ENCODE data around the gene PRIM1.
"Not testable (repeated sequence)": the region's sequence is repeated elsewhere in the genome, so short reads cannot be mapped to it uniquely, and the experiment has no call there.

The PRIM1 gene

DNA sequence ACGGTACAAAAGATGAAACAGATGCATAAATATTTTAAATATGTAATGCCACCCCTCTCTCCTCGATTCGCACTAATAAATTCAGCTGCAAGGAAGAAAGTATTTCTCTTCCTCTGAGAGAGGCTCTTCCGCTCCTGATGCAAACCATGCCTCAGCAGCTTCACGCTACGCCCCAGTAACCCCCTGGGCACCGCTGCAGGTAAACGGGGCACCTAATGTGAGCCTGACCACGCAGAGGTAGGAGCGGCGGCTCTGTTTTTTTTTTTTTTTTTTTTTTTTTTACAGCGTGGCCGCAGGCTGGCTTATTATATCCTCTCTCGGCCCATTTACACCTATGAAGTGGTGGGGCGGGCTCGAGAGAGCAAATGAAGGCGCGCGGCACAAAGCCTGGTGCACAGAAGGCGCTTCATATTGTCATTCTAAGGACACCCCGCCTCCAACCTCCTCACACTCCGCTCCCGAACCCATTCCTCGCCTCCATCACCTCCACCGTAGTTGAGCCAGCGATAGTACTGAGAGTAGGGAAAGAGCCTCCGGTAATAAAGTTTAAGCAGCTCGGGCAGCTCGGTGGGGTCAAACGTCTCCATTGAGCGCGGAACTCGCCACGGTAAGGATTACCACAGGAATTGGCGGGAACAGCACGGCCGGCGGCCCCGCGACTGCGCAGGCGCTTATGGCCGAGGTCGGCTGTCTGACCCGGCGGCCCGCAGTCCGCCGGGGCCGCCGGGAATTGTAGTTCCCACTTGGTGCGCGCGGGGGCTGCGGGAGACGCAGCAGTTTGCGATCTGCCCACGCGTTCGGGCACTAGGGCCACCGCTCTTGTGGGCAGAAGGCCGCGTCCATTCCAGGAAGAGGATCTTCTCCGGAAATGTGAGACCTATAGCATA is at the start of gene PRIM1:
Gene PRIM1, minus strand, starts transcription at position 612 of the 887 bp plus-strand sequence. Its CDS starts 25 bp downstream, at position 587.
- peaks cover 36% of the 10 kb centered on the region for H3K36me3 Mint-ChIP-seq
- CTCF ChIA-PET, result interaction anchor here (0.9 kb wide), 1 partner anchor 245 kb away, joined by 3 read pairs; no protein-coding TSS in a partner anchor
- H3K27ac Mint-ChIP-seq, result peak within 1 kb of the TSS; percentile 98
- H3K4me1 Mint-ChIP-seq, result peaks cover 50% of the 10 kb centered on the region
- no peaks in the 10 kb centered on the region for H3K27me3 Mint-ChIP-seq
- H3K9me3 Mint-ChIP-seq, result no peaks in the 10 kb centered on the region
- peak; percentile 91 for DNase-seq
- peak within 1 kb of the TSS; percentile 96 for H3K4me3 Mint-ChIP-seq

DNA sequence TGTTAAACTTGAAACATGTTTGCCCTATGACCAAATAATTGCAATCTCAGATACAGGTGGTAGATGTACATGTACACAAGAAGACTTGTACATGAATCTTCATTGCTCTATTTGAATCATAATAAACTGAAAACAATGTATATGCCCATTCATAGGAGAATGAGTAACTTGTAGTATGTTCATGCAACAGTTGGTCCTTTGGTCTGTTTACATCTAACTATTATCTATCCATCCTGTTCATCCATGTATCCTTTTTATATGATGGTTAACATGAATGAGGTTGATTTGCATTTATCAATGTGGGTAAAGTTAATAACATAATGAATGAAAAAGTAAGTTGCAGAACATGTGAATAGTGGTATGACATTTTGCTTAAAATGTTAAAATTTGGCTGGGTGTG is 48.1 kb upstream of the PRIM1 start:
- no peak overlapping the region for H3K27ac Mint-ChIP-seq
- H3K36me3 Mint-ChIP-seq, result no peaks in the 10 kb centered on the region
- no peaks in the 10 kb centered on the region for H3K9me3 Mint-ChIP-seq
- CTCF ChIA-PET, result no interaction called here
- H3K4me3 Mint-ChIP-seq, result no peak overlapping the region
- no peaks in the 10 kb centered on the region for H3K4me1 Mint-ChIP-seq
- no peak for DNase-seq
- no peaks in the 10 kb centered on the region for H3K27me3 Mint-ChIP-seq

- CTCF ChIA-PET, H3K4me1 Mint-ChIP-seq, H3K27me3 Mint-ChIP-seq, H3K4me3 Mint-ChIP-seq, H3K27ac Mint-ChIP-seq, H3K9me3 Mint-ChIP-seq, H3K36me3 Mint-ChIP-seq, DNase-seq: not testable (repeated sequence)
These were observed 47.2 kb upstream of the PRIM1 start for GRCh38 chr12:56799345-56799744.

DNA sequence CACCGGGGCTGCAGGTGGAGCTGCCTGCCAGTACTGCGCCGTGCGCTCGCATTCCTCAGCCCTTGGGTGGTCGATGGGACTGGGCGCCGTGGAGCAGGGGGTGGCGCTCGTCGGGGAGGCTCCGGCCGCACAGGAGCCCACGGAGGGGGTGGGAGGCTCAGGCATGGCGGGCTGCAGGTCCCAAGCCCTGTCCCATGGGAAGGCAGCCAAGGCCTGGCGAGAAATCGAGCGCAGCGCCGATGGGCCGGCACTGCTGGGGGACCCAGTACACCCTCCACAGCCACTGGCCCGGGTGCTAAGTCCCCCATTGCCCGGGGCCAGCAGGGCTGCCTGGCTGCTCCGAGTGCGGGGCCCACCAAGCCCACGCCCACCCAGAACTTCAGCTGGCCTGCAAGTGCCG is 43.7 kb upstream of the PRIM1 start:
- H3K9me3 Mint-ChIP-seq, DNase-seq, H3K36me3 Mint-ChIP-seq, H3K27me3 Mint-ChIP-seq, H3K4me3 Mint-ChIP-seq, CTCF ChIA-PET, H3K4me1 Mint-ChIP-seq, H3K27ac Mint-ChIP-seq: not testable (repeated sequence)

DNA sequence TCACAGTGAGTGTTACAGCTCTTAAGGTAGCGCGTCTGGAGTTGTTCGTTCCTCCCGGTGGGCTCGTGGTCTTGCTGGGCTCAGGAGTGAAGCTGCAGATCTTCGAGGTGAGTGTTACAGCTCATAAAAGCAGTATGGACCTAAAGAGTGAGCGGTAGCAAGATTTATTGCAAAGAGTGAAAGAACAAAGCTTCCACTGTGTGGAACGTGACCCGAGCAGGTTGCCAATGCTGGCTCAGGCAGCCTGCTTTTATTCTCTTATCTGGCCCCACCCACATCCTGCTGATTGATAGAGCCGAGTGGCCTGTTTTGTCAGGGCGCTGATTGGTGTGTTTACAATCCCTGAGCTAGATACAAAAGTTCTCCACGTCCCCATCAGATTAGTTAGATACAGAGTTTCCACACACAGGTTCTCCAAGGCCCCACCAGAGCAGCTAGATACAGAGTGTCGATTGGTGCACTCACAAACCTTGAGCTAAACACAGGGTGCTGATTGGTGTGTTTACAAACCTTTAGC is 43.0 kb upstream of the PRIM1 start:
- H3K27me3 Mint-ChIP-seq, H3K36me3 Mint-ChIP-seq, H3K9me3 Mint-ChIP-seq, H3K27ac Mint-ChIP-seq, DNase-seq, H3K4me1 Mint-ChIP-seq, CTCF ChIA-PET: not testable (repeated sequence)
- peak overlapping the region; percentile 19 for H3K4me3 Mint-ChIP-seq

- H3K27me3 Mint-ChIP-seq, H3K4me3 Mint-ChIP-seq, DNase-seq, H3K27ac Mint-ChIP-seq, H3K36me3 Mint-ChIP-seq, H3K9me3 Mint-ChIP-seq, H3K4me1 Mint-ChIP-seq, CTCF ChIA-PET: not testable (repeated sequence)
These were observed 41.0 kb upstream of the PRIM1 start for GRCh38 chr12:56793124-56793523.

- CTCF ChIA-PET, result no interaction called here
- Mint-ChIP-seq H3K4me3 (no peak overlapping the region), H3K9me3 (peaks cover 3% of the 10 kb centered on the region), H3K36me3 (no peaks in the 10 kb centered on the region), H3K27me3 (no peaks in the 10 kb centered on the region), H3K27ac (no peak overlapping the region), H3K4me1 (no peaks in the 10 kb centered on the region)
- no peak for DNase-seq
These were observed 40.6 kb upstream of the PRIM1 start for GRCh38 chr12:56792678-56793077.

DNA sequence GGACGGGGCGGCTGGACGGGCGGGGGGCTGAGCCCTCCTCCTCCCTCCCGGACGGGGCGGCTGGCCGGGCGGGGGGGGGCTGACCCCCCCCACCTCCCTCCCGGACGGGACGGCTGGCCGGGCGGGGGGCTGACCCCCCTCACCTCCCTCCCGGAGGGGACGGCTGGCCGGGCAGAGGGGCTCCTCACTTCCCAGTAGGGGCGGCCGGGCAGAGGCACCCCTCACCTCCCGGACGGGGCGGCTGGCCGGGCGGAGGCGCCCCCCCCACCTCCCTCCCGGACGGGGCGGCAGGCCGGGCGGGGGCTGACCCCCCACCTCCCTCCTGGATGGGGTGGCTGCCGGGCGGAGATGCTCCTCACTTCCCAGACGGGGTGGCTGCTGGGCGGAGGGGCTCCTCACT is 37.3 kb upstream of the PRIM1 start:
- H3K4me3 Mint-ChIP-seq, CTCF ChIA-PET: not testable (repeated sequence)

GRCh38 chr12:56787498-56787897 is 35.4 kb upstream of the PRIM1 start:
- Mint-ChIP-seq H3K4me3 (no peak overlapping the region), H3K9me3 (peaks cover 3% of the 10 kb centered on the region), H3K36me3 (no peaks in the 10 kb centered on the region), H3K27ac (no peak overlapping the region), H3K27me3 (no peaks in the 10 kb centered on the region), H3K4me1 (no peaks in the 10 kb centered on the region)
- DNase-seq, result no peak
- CTCF ChIA-PET, result no interaction called here

More for the DNA sequence above, 37.3 kb upstream of the PRIM1 start:
- H3K36me3 Mint-ChIP-seq, H3K27ac Mint-ChIP-seq, H3K4me1 Mint-ChIP-seq, DNase-seq, H3K9me3 Mint-ChIP-seq, H3K27me3 Mint-ChIP-seq: not testable (repeated sequence)

DNA sequence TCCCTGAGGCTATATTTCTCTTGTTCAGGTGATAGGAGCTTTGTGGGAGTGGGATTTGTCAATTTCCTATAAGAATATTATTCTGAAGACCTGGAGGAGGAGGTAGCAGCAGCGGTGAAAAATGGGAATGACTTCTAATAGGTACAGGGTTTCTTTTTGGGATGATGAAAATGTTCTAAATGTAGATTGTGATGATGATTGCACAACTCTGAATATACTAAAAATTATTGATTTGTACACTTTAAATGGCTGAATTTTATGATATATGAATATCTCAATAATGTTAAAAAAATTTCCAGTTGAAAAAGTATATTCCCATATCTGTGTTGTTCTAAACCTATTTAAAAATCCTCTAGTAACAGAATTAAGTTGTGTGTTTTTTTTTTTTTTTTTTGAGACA is 33.8 kb upstream of the PRIM1 start:
- Mint-ChIP-seq H3K4me3 (no peak overlapping the region), H3K4me1 (no peaks in the 10 kb centered on the region), H3K36me3 (no peaks in the 10 kb centered on the region), H3K9me3 (peaks cover 3% of the 10 kb centered on the region), H3K27ac (no peak overlapping the region), H3K27me3 (no peaks in the 10 kb centered on the region)
- CTCF ChIA-PET, result no interaction called here
- no peak for DNase-seq

DNA sequence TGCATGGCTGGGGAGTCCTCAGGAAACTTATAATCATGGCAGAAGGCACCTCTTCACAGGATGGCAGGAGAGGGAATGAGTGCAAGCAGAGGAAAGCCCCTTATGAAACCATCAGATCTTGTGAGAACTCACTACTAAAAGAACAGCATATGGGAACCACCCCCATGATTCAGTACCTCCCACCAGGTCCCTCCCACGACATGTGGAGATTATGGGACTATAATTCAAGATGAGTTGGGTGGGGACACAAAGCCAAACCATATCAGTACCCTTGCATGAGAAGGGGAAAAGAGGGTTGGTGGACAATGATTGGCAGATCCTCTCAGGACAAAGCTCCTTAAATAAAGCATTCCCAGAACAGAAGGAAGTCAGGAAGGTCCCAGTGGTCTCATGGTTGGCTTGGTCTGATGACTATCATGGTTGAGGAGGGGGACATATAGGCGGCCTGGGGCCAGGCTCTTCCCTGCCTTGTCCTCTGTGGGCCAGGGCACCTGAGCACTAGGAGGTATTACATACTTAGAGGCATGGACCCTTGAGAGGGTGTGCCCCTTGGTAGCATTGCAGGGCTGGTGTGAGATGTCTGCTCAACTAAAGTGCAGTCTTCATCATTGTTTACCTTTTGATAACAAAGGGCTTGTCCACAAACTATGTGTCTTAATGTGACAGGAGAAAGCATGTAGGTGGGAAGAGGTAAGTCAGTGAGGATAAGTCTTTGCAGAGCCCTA is 33.2 kb upstream of the PRIM1 start:
- CTCF ChIA-PET, result no interaction called here
- H3K4me1 Mint-ChIP-seq, result no peaks in the 10 kb centered on the region
- H3K27me3 Mint-ChIP-seq, result no peaks in the 10 kb centered on the region
- peaks cover under 1% of the 10 kb centered on the region for H3K9me3 Mint-ChIP-seq
- no peak for DNase-seq
- no peaks in the 10 kb centered on the region for H3K36me3 Mint-ChIP-seq
- H3K4me3 Mint-ChIP-seq, result no peak overlapping the region
- no peak overlapping the region for H3K27ac Mint-ChIP-seq

- H3K27me3 Mint-ChIP-seq, result no peaks in the 10 kb centered on the region
- H3K36me3 Mint-ChIP-seq, result no peaks in the 10 kb centered on the region
- DNase-seq, result no peak
- no peaks in the 10 kb centered on the region for H3K4me1 Mint-ChIP-seq
- H3K27ac Mint-ChIP-seq, result no peak overlapping the region
- no peaks in the 10 kb centered on the region for H3K9me3 Mint-ChIP-seq
- H3K4me3 Mint-ChIP-seq, result no peak overlapping the region
- CTCF ChIA-PET, result no interaction called here
These were observed 29.6 kb upstream of the PRIM1 start for GRCh38 chr12:56781726-56782125.

DNA sequence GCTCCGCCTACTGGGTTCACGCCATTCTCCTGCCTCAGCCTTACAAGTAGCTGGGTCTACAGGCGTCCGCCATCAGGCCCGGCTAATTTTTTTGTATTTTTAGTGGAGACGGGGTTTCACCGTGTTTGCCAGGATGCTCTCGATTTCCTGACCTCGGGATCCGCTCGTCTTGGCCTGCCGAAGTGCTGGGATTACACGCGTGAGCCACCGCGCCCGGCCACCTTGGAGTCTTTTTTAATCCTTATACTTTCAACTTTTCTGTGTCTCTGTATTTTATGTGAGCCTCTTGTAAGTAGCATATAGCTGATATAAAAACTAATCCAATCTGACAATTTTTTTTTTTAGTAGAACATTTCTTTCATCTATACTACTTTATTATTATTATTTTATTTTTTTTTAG is 26.6 kb upstream of the PRIM1 start:
- no peak for DNase-seq
- CTCF ChIA-PET, result no interaction called here
- H3K27me3 Mint-ChIP-seq, result no peaks in the 10 kb centered on the region
- no peaks in the 10 kb centered on the region for H3K9me3 Mint-ChIP-seq
- no peaks in the 10 kb centered on the region for H3K4me1 Mint-ChIP-seq
- H3K27ac Mint-ChIP-seq, result no peak overlapping the region
- H3K36me3 Mint-ChIP-seq, result no peaks in the 10 kb centered on the region
- no peak overlapping the region for H3K4me3 Mint-ChIP-seq

DNA sequence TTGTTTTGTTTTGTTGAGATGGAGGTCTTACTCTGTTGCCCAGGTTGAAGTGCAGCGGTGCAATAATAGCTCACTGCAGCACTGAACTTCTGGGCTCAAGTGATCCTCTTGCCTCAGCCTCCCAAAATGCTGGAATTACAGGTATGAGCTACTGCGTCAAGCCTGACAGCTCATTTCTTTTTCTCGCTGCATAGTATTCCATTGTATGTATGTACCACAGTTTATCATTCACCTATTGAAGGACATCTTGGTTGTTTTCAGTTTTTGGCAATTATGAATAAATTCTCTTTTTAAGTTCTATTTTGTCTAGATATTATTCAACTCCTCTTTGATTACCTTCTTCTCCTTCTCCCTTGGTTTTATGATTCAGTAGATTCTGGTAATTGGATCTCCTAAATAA is 24.5 kb upstream of the PRIM1 start:
- Mint-ChIP-seq H3K4me3 (no peak overlapping the region), H3K27ac (no peak overlapping the region), H3K27me3 (no peaks in the 10 kb centered on the region), H3K4me1 (no peaks in the 10 kb centered on the region), H3K9me3 (no peaks in the 10 kb centered on the region), H3K36me3 (no peaks in the 10 kb centered on the region)
- CTCF ChIA-PET, result no interaction called here
- no peak for DNase-seq

- CTCF ChIA-PET, result no interaction called here
These were observed 23.5 kb upstream of the PRIM1 start for GRCh38 chr12:56775638-56776037.

More at GRCh38 chr12:56775638-56776037, 23.5 kb upstream of the PRIM1 start:
- no peaks in the 10 kb centered on the region for H3K36me3 Mint-ChIP-seq
- DNase-seq, result no peak
- H3K4me3 Mint-ChIP-seq, result no peak overlapping the region
- H3K27ac Mint-ChIP-seq, result no peak overlapping the region
- no peaks in the 10 kb centered on the region for H3K4me1 Mint-ChIP-seq
- H3K27me3 Mint-ChIP-seq, result no peaks in the 10 kb centered on the region
- H3K9me3 Mint-ChIP-seq, result no peaks in the 10 kb centered on the region
